ENCODE data around the gene ADGRL3. TPM values are rescaled to one million over a fixed set of nuclear protein-coding genes. Genes with fewer than 3 reads are reported as not detected.

The ADGRL3 gene
- total and polyA plus RNA-seq, 2 donors (not counting 1 experiment from before 2014, with no cell fraction given) = not detected

DNA sequence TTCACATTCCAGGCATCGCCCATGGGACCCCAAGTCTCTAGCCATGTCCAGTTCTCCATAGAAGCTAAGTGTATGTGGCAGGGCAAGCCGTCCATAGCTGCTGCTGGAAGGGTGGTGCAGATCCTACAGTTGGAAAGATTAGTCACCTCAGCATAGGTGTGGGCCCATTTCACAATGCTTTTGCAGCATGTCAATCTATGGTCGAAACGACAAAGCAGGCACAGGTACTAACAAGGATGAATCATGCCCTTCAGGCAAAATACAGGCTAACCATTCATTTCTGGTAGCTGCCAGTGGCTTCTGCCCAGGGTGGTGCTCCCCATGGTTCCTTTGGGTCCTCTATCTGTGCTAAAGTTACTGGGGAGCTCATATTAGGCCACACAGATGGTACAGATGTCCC lies 225.2 kb downstream of the ADGRL3 start:
- no peak overlapping the region for H3K4me3 Mint-ChIP-seq
- TF ChIP-seq EZH2 (IDR thresholded peaks at IDR 0.05; ENCODE audit: borderline replicate concordance, insufficient read depth, low read depth, low read length, poor library complexity, severe bottlenecking) = no peak
- TF ChIP-seq, protein P1, sequence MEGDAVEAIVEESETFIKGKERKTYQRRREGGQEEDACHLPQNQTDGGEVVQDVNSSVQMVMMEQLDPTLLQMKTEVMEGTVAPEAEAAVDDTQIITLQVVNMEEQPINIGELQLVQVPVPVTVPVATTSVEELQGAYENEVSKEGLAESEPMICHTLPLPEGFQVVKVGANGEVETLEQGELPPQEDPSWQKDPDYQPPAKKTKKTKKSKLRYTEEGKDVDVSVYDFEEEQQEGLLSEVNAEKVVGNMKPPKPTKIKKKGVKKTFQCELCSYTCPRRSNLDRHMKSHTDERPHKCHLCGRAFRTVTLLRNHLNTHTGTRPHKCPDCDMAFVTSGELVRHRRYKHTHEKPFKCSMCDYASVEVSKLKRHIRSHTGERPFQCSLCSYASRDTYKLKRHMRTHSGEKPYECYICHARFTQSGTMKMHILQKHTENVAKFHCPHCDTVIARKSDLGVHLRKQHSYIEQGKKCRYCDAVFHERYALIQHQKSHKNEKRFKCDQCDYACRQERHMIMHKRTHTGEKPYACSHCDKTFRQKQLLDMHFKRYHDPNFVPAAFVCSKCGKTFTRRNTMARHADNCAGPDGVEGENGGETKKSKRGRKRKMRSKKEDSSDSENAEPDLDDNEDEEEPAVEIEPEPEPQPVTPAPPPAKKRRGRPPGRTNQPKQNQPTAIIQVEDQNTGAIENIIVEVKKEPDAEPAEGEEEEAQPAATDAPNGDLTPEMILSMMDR (IDR thresholded peaks at IDR 0.05) = no peak
- no peak overlapping the region for H3K4me2 ChIP-seq (replicated peaks; ENCODE audit: low read depth, low read length, poor library complexity, severe bottlenecking)
- H3K4me1 ChIP-seq (ENCODE audit: control insufficient read depth in 2 of 2, insufficient read depth in 2 of 2, low read length in 2 of 2) = no peaks in the 10 kb centered on the region
- peaks cover 0 to 41% (median 0%) of the 10 kb centered on the region in 3 donors for H3K9me3 ChIP-seq (ENCODE audit: control extremely low read depth in 1 of 3, control insufficient read depth in 2 of 3, insufficient read depth in 1 of 3, low read length in 2 of 3)
- H3K27me3 Mint-ChIP-seq = no peaks in the 10 kb centered on the region
- H3K9ac ChIP-seq (ENCODE audit: low read length) = no peak overlapping the region
- no peak overlapping the region for H3K27ac ChIP-seq (ENCODE audit: low read length in 2 of 2)
- no peak overlapping the region for H3K27ac Mint-ChIP-seq
- no peak overlapping the region for H2AFZ ChIP-seq (ENCODE audit: insufficient read depth, low read depth, low read length, poor library complexity, severe bottlenecking)
- no peak for ATAC-seq (ENCODE audit: low read depth)
- H3K36me3 ChIP-seq (replicated peaks in 1 of 2; ENCODE audit: control extremely low read depth in 1 of 2, control insufficient read depth in 1 of 2, extremely low read depth in 1 of 2, insufficient read depth in 2 of 2, low read length in 1 of 2) = no peaks in the 10 kb centered on the region
- WGBS (ENCODE audit: insufficient coverage) = 100% methylated on average over 3 of the region's 4 CpGs
- POLR2A ChIA-PET = no interaction called here
- CTCF ChIA-PET = no interaction called here
- H3K4me3 ChIP-seq (ENCODE audit: control extremely low read depth in 1 of 5, extremely low read depth in 1 of 5, insufficient read depth in 1 of 5, low read depth in 2 of 5, low read length in 4 of 5) = no peak overlapping the region
- no peaks in the 10 kb centered on the region for H4K20me1 ChIP-seq (ENCODE audit: control insufficient read depth, insufficient read depth, low read length, poor library complexity, severe bottlenecking)
- no peaks in the 10 kb centered on the region for H3K4me1 Mint-ChIP-seq
- no peak for DNase-seq
- intact Hi-C loops (cut with micrococcal nuclease) = no loop called here
- H3K27me3 ChIP-seq (replicated peaks in 1 of 4; ENCODE audit: control extremely low read depth in 1 of 4, control insufficient read depth in 3 of 4, insufficient read depth in 4 of 4, low read length in 3 of 4) = no peaks in the 10 kb centered on the region
- H3K9me3 Mint-ChIP-seq (ENCODE audit: insufficient read depth) = peaks cover 8% of the 10 kb centered on the region
- no peaks in the 10 kb centered on the region for H3K79me2 ChIP-seq (ENCODE audit: control insufficient read depth, insufficient read depth, low read length)

DNA sequence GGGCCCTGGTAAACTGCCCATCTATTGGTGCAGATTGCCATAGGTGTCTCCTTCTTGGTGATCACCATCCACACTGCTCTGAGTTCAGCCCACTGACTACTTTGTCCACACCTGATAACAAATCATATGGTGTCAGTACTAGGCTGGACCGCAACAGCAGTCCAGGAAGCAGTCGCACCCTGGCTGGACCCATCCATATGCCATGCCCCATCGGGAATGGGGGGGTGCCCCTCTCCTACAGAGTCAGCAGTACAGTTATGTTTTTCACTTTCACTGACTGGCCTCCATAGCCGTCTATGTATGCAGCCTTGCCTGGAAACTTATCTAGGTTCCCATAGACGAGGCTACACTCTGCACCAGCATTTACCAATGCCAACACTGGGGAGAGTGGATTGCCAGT lies 226.1 kb downstream of the ADGRL3 start:
- CTCF ChIA-PET = no interaction called here
- no peaks in the 10 kb centered on the region for H3K4me1 ChIP-seq (ENCODE audit: control insufficient read depth in 2 of 2, insufficient read depth in 2 of 2, low read length in 2 of 2)
- peaks cover 8% of the 10 kb centered on the region for H3K9me3 Mint-ChIP-seq (ENCODE audit: insufficient read depth)
- POLR2A ChIA-PET = no interaction called here
- ATAC-seq (ENCODE audit: low read depth) (no peak), DNase-seq (no peak)
- TF ChIP-seq, protein P1 (IDR thresholded peaks at IDR 0.05) = no peak
- TF ChIP-seq EZH2 (IDR thresholded peaks at IDR 0.05; ENCODE audit: borderline replicate concordance, insufficient read depth, low read depth, low read length, poor library complexity, severe bottlenecking) = no peak
- no peak overlapping the region for H3K4me3 Mint-ChIP-seq
- peaks cover 0 to 35% (median 0%) of the 10 kb centered on the region in 3 donors for H3K9me3 ChIP-seq (ENCODE audit: control extremely low read depth in 1 of 3, control insufficient read depth in 2 of 3, insufficient read depth in 1 of 3, low read length in 2 of 3)
- no peak overlapping the region for H3K27ac Mint-ChIP-seq
- H3K4me3 ChIP-seq (ENCODE audit: control extremely low read depth in 1 of 5, extremely low read depth in 1 of 5, insufficient read depth in 1 of 5, low read depth in 2 of 5, low read length in 4 of 5) = no peak overlapping the region
- 96% methylated on average over 5 of the region's 5 CpGs for WGBS (ENCODE audit: insufficient coverage)
- H3K27me3 ChIP-seq (replicated peaks in 1 of 4; ENCODE audit: control extremely low read depth in 1 of 4, control insufficient read depth in 3 of 4, insufficient read depth in 4 of 4, low read length in 3 of 4) = no peaks in the 10 kb centered on the region
- H3K4me2 ChIP-seq (replicated peaks; ENCODE audit: low read depth, low read length, poor library complexity, severe bottlenecking) = no peak overlapping the region
- intact Hi-C loops (cut with micrococcal nuclease) = no loop called here
- no peak overlapping the region for H3K27ac ChIP-seq (ENCODE audit: low read length in 2 of 2)
- H3K36me3 ChIP-seq (replicated peaks in 1 of 2; ENCODE audit: control extremely low read depth in 1 of 2, control insufficient read depth in 1 of 2, extremely low read depth in 1 of 2, insufficient read depth in 2 of 2, low read length in 1 of 2) = no peaks in the 10 kb centered on the region
- no peaks in the 10 kb centered on the region for H4K20me1 ChIP-seq (ENCODE audit: control insufficient read depth, insufficient read depth, low read length, poor library complexity, severe bottlenecking)
- no peaks in the 10 kb centered on the region for H3K79me2 ChIP-seq (ENCODE audit: control insufficient read depth, insufficient read depth, low read length)
- no peaks in the 10 kb centered on the region for H3K4me1 Mint-ChIP-seq
- no peaks in the 10 kb centered on the region for H3K27me3 Mint-ChIP-seq
- no peak overlapping the region for H2AFZ ChIP-seq (ENCODE audit: insufficient read depth, low read depth, low read length, poor library complexity, severe bottlenecking)
- H3K9ac ChIP-seq (ENCODE audit: low read length) = no peak overlapping the region

Data from B cell (primary cell).